HG03103 (cell line): ENCODE results near the gene HAP1.
"Not testable (repeated sequence)": the region's sequence is repeated elsewhere in the genome, so short reads cannot be mapped to it uniquely, and the experiment has no call there.

Experiments
- ATAC-seq: cut with Tn5 transposase; IDR thresholded peaks from one replicate; pipeline ENCODE4 v1.9.1; 2021; ENCODE audit warnings: low read depth; ENCODE audit not compliant: unreplicated experiment

The HAP1 gene

GRCh38 chr17:41691031-41691777 lies 43.2 kb downstream of the HAP1 start:
- ATAC-seq, result no peak

- no peak for ATAC-seq
These were observed 43.9 kb downstream of the HAP1 start for GRCh38 chr17:41690497-41690896.

GRCh38 chr17:41689497-41690299 lies 44.7 kb downstream of the HAP1 start:
- no peak for ATAC-seq

- ATAC-seq, result peak; percentile 69
These were observed 45.6 kb downstream of the HAP1 start, which contains the start of gene EIF1 for GRCh38 chr17:41688641-41689496. Gene EIF1 (plus strand): TSS chr17:41688885. CDS start chr17:41689039, 154 bp downstream.

- no peak for ATAC-seq
These were observed 46.4 kb downstream of the HAP1 start for GRCh38 chr17:41687828-41688640.

GRCh38 chr17:41686281-41686680 lies 48.2 kb downstream of the HAP1 start:
- no peak for ATAC-seq

- ATAC-seq, result not testable (repeated sequence)
These were observed 48.7 kb downstream of the HAP1 start for GRCh38 chr17:41685753-41686152.

GRCh38 chr17:41684035-41684434 lies 50.4 kb downstream of the HAP1 start:
- no peak for ATAC-seq

GRCh38 chr17:41683441-41684007 lies 50.9 kb downstream of the HAP1 start:
- ATAC-seq, result no peak

GRCh38 chr17:41682631-41683030 lies 51.8 kb downstream of the HAP1 start:
- ATAC-seq, result no peak

- ATAC-seq, result no peak
These were observed 52.7 kb downstream of the HAP1 start for GRCh38 chr17:41681776-41682175.

GRCh38 chr17:41680426-41681040 lies 53.9 kb downstream of the HAP1 start:
- ATAC-seq, result no peak

- ATAC-seq, result no peak
These were observed 54.6 kb downstream of the HAP1 start for GRCh38 chr17:41679740-41680425.

- ATAC-seq, result peak; percentile 52
These were observed 55.3 kb downstream of the HAP1 start for GRCh38 chr17:41678907-41679739.

- ATAC-seq, result no peak
These were observed 56.0 kb downstream of the HAP1 start for GRCh38 chr17:41678411-41678906.

- ATAC-seq, result no peak
These were observed 58.4 kb downstream of the HAP1 start for GRCh38 chr17:41676058-41676419.

GRCh38 chr17:41675157-41676057 lies 59.0 kb downstream of the HAP1 start:
- ATAC-seq, result not testable (repeated sequence)
